Right atrium auricular region (tissue), 2 donors: Measurements from ENCODE around the gene VSTM2L. TPM values are rescaled to one million over a fixed set of nuclear protein-coding genes. Genes with fewer than 3 reads are reported as not detected.

Experiments
- DNase-seq: peaks from one replicate; pipeline ENCODE4 v3.0.0-alpha.2; 2019; ENCODE audit warnings: low spot score
- H3K27ac ChIP-seq, 2 donors: fragments of 200-600 bp; sonication (generic); 1 replicate in 1 of 2; 2 replicates in 1 of 2; pipeline ENCODE4 v1.5.1; 2016 to 2019
- H3K27me3 ChIP-seq, 2 donors: fragments of 200-600 bp; sonication (generic); one replicate each; pipeline versions ENCODE4 v1.5.1 to v1.6.0; 2017 to 2019
- H3K36me3 ChIP-seq: fragments of 200-600 bp; sonication (generic); one replicate; pipeline ENCODE4 v1.5.1; 2016
- H3K4me1 ChIP-seq, 2 donors: fragments of 200-600 bp; sonication (generic); one replicate each; pipeline versions ENCODE4 v1.5.1 to v1.6.0; 2017 to 2019
- H3K4me3 ChIP-seq, 2 donors: fragments of 200-600 bp; sonication (generic); 1 replicate in 1 of 2; 2 replicates in 1 of 2; pipeline ENCODE4 v1.5.1; 2017 to 2019; ENCODE audit warnings: mild to moderate bottlenecking in 1 of 2, moderate library complexity in 1 of 2
- H3K9me3 ChIP-seq, 2 donors: fragments of 200-600 bp; sonication (generic); one replicate each; pipeline ENCODE4 v1.5.1; 2019
- total RNA-seq, 2 donors: library from RNA; depleted of rRNA; stranded (reverse); fragments of >200 nt; gene quantifications; one replicate each; pipeline ENCODE4 v1.1.0, GENCODE V29; 2016
- TF ChIP-seq, protein P1 (sequence below), 2 donors: fragments of 200-600 bp; sonication (generic); IDR thresholded peaks; one replicate each; pipeline ENCODE4 v1.5.1; 2019; ENCODE audit warnings: antibody characterized with exemption in 2 of 2

VSTM2L gene
- total RNA-seq, 2 donors from 2014 or later = 97.4 to 303 TPM

- Histone ChIP-seq H3K4me1 (peaks cover 0 to 18% of the 10 kb centered on the region in 2 donors), H3K27ac (no peak overlapping the region), H3K4me3 (no peak overlapping the region), H3K27me3 (no peaks in the 10 kb centered on the region), H3K36me3 (no peaks in the 10 kb centered on the region), H3K9me3 (no peaks in the 10 kb centered on the region)
- TF ChIP-seq, protein P1, sequence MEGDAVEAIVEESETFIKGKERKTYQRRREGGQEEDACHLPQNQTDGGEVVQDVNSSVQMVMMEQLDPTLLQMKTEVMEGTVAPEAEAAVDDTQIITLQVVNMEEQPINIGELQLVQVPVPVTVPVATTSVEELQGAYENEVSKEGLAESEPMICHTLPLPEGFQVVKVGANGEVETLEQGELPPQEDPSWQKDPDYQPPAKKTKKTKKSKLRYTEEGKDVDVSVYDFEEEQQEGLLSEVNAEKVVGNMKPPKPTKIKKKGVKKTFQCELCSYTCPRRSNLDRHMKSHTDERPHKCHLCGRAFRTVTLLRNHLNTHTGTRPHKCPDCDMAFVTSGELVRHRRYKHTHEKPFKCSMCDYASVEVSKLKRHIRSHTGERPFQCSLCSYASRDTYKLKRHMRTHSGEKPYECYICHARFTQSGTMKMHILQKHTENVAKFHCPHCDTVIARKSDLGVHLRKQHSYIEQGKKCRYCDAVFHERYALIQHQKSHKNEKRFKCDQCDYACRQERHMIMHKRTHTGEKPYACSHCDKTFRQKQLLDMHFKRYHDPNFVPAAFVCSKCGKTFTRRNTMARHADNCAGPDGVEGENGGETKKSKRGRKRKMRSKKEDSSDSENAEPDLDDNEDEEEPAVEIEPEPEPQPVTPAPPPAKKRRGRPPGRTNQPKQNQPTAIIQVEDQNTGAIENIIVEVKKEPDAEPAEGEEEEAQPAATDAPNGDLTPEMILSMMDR (IDR thresholded peaks at IDR 0.05) = no peak
- DNase-seq = no peak
Measured at GRCh38 chr20:37886851-37887297, 16.1 kb upstream of the VSTM2L start.

DNA sequence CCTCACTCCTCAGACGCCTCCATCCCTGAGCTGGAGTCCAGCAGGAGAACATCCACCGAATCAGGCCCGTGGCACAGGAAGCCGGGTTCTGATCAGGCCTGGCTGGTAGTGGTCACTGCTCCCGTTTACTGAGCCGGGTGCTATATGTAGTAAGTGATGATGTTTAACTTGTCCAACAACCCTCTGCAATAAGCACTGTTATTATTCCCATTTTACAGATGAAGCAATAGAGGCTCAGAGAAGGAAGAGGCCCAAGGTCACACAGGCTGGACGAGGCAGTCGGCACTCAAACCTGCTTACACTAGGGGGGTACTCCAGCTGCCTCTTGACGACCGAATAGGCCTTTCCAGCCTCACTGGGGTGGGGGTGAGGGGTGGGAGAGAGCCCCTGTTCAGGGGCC, 14.3 kb upstream of the VSTM2L start:
- no peak for DNase-seq
- Histone ChIP-seq H3K36me3 (no peaks in the 10 kb centered on the region), H3K27me3 (no peaks in the 10 kb centered on the region), H3K9me3 (no peaks in the 10 kb centered on the region), H3K4me1 (peaks cover 0 to 14% of the 10 kb centered on the region in 2 donors), H3K4me3 (no peak overlapping the region), H3K27ac (no peak overlapping the region)
- TF ChIP-seq, protein P1 (IDR thresholded peaks at IDR 0.05) = no peak

- TF ChIP-seq, protein P1 (IDR thresholded peaks at IDR 0.05) = no peak
- Histone ChIP-seq H3K36me3 (no peaks in the 10 kb centered on the region), H3K27ac (no peak overlapping the region), H3K4me3 (no peak overlapping the region), H3K27me3 (no peaks in the 10 kb centered on the region), H3K4me1 (peaks cover 0 to 14% of the 10 kb centered on the region in 2 donors), H3K9me3 (no peaks in the 10 kb centered on the region)
- no peak for DNase-seq
Measured at GRCh38 chr20:37890108-37890507, 12.8 kb upstream of the VSTM2L start.

- Histone ChIP-seq H3K36me3 (no peaks in the 10 kb centered on the region), H3K27me3 (no peaks in the 10 kb centered on the region), H3K4me1 (peaks cover 0 to 14% of the 10 kb centered on the region in 2 donors), H3K9me3 (no peaks in the 10 kb centered on the region), H3K4me3 (no peak overlapping the region), H3K27ac (no peak overlapping the region)
- TF ChIP-seq, protein P1 (IDR thresholded peaks at IDR 0.05) = no peak
- DNase-seq = no peak
Measured at GRCh38 chr20:37890643-37891042, 12.3 kb upstream of the VSTM2L start.

DNA sequence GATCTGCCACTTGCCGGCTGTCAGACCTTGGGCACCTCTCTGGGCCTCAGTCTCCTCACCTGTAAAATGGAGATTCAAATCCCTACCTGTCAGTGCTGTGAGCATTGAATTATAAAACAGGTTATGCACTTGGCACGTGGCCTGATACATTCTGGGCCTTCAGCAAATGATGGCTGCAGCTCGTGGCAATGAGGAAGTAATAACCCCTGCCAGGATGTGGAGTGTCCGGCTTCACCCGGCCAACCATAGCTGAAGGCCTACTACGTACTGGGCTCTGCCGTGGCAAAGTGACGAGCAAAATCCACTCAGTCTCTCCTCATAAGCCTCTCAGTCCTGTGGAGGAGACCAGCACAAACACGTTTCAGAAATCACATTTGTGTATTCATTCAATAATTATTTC, 10.9 kb upstream of the VSTM2L start:
- H3K4me1 ChIP-seq = peaks cover 0 to 7% of the 10 kb centered on the region in 2 donors
- DNase-seq = no peak
- no peak overlapping the region for H3K27ac ChIP-seq
- H3K9me3 ChIP-seq = no peaks in the 10 kb centered on the region
- TF ChIP-seq, protein P1 (IDR thresholded peaks at IDR 0.05) = no peak
- no peaks in the 10 kb centered on the region for H3K27me3 ChIP-seq
- no peak overlapping the region for H3K4me3 ChIP-seq
- no peaks in the 10 kb centered on the region for H3K36me3 ChIP-seq

DNA sequence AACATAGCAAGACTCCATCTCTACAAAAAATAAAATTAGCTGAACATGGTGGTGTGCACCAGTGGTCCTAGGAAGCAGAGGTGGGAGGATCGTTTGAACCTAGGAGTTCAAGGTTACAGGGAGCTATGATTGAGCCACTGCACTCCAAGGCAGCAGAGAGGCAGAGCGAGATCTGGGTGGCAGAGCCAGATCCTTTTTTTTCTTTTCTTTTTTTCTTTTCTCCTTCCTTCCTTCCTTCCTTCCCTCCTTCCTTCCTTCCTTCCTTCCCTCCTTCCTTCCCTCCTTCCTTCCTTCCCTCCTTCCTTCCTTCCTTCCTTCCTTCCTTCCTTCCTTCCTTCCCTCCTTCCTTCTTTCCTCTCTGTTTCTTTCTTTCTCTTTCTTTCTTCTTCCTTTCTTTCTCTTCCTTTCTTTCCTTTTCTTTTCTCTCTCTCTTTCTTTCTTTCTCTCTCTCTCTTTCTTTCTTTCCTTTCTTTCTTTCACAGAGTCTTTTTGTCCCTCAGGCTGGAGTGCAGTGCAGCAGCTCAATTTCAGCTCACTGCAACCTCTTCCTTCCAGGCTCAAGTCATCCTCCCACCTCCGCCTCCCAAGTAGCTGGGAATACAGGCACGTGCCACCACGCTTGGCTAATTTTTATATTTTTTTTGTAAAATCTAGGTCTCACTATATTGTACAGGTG, 9.2 kb upstream of the VSTM2L start:
- TF ChIP-seq, protein P1 (IDR thresholded peaks at IDR 0.05) = no peak
- DNase-seq = no peak

More for the DNA sequence above, 9.2 kb upstream of the VSTM2L start:
- Histone ChIP-seq H3K4me3 (no peak overlapping the region), H3K27ac (no peak overlapping the region), H3K4me1 (peaks cover 0 to 20% of the 10 kb centered on the region in 2 donors), H3K9me3 (no peaks in the 10 kb centered on the region), H3K36me3 (no peaks in the 10 kb centered on the region), H3K27me3 (no peaks in the 10 kb centered on the region)
